ENCODE data around the gene MKI67.
"Not testable (repeated sequence)": the region's sequence is repeated elsewhere in the genome, so short reads cannot be mapped to it uniquely, and the experiment has no call there.

Gene MKI67

DNA sequence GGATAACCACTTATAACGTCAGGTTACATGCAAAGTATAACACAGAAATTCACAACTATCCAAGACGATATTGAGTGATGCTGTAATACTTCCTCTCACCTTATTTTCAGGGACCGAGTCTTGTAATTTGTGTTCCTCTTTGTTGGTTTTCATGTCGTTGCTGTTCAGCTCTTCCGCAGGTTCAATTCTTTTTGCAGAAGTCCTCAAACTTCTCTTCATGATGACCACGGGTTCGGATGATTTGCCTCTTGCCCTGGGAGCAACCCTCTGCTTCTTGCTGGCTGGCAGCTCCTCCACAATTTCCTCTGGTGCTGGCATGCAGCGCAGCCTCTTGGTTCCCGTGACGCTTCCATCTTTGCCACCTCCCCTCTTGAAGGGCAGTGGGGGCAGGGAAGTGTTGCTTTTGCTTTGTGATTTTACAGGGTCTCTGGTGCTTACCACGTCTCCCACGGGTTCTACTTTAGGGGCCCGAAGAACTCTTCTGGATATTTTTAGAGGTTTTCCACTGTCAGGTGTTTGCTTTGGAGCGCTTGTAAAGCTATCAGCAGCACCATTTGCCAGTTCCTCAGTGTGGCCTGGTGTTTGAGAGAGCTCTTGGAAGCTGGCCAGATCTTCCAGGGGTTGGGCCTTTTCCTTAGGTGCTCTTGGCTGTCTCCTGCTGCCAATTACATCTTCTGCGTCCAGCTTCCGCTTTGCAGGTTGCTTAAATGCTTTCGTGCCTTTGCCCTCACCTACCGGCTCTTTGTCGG is 23.6 kb downstream of the MKI67 start:
- DNase-seq, result no peak

DNA sequence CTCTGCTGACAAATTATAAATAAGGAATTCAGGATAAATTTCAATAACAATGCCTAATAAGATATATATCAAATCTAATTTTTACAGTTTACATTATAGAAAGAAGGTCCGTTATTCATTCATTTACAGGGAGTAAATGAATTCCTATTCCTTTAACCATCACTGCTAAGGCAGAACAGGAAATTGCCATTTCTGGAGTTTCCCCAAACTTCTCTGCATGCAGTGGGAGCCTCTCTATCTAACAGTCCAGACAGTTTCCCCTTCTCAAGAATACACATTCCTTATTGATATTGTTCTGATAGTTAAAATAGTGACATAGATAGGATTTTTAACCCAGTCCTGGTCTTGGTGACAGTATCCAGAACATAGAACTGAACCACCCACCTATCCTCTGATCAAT is 24.3 kb downstream of the MKI67 start:
- DNase-seq, result no peak

DNA sequence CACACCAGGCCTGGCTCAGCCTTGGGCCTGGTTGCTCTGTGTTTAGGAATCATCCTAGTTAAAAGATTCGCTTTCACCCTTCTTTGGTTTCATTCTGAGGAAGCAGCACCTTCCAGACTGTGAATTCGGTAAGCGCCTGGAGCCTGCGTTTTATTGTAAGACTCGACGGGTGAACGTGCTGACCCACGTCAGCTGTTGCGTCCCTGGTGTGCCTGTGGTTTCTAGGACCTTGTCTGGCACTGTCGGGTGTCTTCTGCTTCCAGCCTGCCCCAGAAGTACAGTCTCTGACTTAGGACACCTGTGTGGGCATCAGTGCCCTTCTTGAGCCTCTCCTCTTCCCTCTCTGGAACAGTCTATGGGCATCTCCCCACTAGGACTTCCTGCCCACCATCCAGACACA is 26.3 kb downstream of the MKI67 start:
- no peak for DNase-seq

DNA sequence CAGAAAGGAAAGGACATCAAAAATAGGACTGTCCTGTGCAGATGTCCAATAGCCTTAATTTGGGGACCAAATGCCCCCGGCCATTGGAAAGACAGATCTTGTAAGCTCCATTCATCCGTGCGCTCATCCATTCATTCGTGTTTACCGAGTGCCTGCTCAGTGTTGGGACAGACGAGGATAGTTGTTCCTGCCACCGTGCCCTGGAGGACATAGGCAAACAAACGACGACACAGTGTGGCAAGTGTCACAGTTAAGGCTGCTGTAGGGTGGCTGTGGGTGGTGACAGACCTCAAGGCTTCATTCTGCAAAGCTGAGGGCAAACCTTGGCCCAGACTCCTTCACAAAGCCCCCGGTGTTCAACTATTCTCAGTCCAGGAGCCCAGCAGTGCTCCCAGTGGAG is 27.6 kb downstream of the MKI67 start:
- no peak for DNase-seq

DNA sequence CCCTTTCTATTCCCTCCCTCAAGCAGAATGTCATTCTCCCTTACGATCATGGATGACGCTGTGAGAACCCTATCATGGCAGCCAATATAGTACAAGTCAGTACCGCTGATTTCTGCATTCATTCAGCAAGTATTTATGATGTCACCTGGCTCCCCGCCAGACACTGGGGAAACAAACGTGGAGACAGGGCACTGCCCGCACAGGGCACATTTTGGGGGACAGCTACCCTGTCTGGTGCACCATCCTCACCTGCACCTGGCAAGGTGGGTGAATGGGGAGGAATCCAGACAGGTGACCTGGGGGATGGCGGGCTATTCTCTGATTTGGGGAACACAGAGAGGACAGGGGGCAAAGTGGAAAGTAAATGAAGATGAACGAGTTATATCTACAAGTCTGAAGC is 28.4 kb downstream of the MKI67 start:
- DNase-seq, result no peak

GRCh38 chr10:128096486-128097199 is 29.6 kb downstream of the MKI67 start:
- no peak for DNase-seq

DNA sequence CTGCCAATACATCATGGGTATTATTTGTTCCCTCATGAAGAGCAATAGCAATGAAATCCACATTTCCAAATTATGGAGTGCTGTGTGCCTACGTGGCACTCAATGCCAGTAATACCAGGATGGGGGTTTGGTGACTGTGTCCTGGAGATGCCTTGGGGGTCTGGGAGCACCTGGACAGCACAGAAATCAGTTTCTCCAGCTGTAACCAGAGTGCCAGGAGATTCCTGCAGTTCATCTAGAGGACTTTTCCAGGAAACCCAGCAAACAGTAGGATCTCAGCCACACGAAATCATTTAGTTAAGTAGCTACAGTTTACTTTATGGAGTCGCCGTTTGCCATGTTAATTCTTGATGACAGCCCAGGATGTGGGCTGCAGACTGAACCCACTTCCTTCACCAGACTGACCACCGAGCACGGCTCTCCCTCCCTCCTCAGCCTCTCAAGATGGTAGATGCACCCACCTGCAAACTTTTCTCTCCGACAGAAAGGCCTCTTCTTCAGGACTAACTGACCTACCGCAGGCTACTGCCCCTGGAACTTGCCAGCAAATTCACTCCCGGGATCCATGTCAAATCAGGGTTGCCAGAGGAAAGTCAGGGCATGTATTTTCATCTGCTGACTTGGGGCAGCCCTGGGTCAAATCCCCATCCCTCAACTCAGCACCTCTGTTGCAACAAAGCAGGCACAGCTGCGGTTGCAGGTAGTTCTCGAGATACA is 30.3 kb downstream of the MKI67 start:
- DNase-seq, result no peak

- peak; percentile 29 for DNase-seq
Observed at GRCh38 chr10:128095027-128095752, 31.0 kb downstream of the MKI67 start.

DNA sequence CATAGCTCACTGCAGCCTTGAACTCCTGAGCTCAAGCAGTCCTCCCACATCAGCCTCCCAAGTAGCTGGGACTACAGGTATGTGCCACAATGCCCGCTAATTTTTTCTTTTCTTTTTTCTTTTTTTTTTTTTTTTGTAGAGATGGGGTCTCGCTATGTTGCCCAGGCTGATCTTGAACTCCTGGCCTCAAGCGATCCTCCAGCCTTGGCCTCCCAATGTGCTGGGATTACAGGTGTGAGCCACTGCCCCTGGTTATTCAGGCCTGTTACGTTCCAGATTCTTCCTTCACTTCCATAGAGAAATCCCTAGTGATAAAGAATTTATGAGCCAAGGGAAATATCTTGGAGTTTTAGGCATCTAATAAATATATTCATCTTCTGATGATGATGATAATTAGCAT is 31.6 kb downstream of the MKI67 start:
- DNase-seq, result not testable (repeated sequence)

GRCh38 chr10:128092454-128092853 is 33.8 kb downstream of the MKI67 start:
- DNase-seq, result no peak

DNA sequence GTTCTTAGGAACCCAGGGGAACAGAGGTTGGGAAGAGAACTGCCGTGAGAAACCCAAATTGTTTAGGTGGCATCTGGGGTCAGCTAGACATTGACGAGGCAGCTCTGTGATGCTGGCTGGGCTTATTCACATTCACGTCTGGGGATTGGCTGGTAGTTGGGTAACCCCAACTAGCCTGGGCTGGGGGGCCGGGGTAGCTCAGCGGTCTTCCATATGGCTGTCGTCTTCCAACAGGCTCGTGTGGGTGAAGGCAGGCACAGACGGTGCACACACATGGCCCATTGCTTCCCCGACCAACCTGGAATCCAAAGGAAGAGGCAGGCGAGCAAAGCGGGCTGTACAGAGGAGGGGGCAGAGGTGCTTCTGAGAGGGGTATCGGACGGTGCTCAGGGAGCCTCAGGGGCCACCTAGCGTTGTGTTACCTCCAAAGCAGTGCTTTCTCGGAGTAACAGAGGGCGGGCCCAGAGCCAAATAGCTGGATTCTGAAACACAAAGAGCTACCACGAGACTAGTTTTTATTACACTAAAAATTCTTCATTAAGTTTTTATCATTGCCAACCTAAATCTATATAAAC is 34.5 kb downstream of the MKI67 start:
- no peak for DNase-seq

DNA sequence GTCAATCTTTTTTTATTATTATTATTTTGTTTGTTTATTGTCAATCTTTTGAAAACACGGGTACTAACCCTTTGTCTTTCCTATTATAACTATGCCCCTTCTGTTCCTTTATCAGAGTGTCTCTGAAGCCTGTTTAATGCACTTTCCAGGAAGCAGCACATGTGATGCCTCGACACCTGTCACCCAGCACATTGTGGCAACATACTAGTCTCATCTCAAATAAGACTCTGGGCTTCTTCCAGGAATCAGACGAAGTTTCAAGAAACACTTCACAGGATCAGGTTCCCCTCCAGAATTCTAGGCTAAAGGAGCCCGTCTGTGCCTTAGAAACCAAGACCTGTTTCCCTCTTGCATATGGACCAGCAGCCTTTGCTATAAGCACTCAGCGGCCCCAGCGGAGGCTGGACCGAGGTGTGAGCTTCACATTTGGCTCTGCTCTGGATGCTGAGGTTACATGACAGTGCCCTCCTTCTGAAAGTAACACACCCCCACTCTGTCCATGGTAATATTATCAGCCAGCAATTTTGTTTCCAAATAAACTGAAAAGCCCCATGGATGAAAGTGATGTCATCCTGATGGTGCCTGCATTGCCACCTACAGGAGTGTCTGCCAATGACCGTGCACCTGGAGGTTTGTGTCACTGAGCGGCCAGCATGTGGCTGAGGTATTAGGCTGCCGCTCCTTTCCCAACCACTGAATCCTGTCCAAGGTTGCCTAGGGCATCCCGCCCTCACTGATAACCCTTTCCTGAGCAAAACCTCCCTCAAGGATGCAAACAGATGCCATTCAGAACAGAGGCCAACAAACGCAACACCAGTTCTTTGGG is 38.1 kb downstream of the MKI67 start:
- no peak for DNase-seq

DNA sequence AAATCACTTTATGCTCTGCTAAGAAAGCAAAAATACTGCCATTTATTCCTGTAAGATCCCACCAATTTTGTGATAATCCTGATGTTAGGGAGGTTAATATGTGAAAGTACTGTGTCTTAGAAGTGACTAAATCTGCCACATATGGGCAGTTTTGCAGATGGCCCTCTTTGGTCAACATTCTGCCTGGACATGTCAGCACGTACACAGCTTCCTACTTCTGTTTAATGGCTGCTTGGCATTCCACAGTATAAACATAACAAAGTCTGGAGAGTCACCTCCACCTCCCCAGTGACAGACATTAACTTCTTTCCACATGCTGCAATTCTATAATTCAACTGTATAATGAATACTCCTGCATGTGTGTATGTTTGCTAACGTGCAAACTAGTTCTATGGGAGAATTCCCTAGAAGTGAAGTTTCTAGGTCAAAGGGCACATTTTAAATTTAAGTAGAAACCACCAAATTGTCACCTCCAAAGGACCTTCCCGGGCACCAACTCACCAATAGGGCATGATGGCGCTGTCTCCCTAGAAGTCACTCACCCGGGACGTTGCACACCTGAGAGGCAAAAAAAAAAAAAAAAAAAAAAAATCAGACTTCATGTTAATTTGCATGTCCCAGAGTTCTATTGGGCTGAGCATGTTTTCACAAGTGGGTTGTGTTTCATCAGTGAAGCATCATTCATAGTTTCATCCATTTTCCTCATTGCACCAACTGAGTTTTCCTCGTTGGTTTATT is 38.9 kb downstream of the MKI67 start:
- no peak for DNase-seq

GRCh38 chr10:128086003-128086863 is 40.0 kb downstream of the MKI67 start:
- DNase-seq, result no peak

GRCh38 chr10:128084991-128085390 is 41.2 kb downstream of the MKI67 start:
- DNase-seq, result no peak

DNA sequence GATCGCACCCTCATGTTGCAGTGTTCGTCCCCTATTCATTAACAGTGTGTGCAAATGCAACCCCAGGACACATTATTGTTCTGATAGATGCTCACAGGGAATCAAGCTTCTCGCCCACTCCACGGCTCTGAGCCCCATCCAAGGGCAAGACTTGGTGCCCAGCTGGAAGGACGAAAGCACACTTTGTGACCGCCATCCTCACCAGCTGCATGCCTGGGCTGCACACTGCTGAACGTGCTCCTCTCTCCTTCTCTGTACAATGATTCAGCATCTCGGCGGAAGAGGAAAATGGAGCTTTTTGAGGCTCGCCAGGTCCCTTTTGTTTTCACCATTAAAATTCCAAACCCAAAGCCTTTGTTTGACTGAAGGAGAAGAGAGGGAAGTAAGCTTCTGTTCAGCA is 41.9 kb downstream of the MKI67 start:
- DNase-seq, result no peak

GRCh38 chr10:128083191-128083895 is 42.9 kb downstream of the MKI67 start:
- no peak for DNase-seq

DNA sequence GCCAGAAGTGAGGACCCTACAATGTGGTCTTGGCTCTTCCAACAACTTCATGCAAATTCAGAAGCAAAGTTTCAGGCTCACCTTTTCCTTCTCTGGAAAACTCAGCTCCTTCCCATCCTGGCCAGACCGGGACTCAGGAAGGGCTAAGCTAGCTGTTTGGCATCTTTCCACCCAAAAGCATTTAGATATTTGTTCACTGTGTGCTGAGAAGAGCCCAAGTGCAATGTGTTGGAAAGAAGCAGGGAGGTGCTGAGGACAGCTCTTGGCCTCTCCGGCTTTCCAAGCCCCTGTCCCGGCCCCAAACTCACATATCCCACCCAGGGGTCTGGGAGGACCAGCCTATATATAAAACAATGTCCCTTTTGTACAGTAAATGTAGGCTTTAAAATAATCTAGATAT is 44.5 kb downstream of the MKI67 start:
- no peak for DNase-seq

GRCh38 chr10:128081222-128081621 is 45.0 kb downstream of the MKI67 start:
- DNase-seq, result no peak

GRCh38 chr10:128080641-128081040 is 45.6 kb downstream of the MKI67 start:
- DNase-seq, result no peak

All from activated effector memory CD4-positive, alpha-beta T cell treated with Interleukin-2 at 50 U/mL for 16 hours (primary cell).